Right atrium auricular region (tissue), 2 donors: ENCODE data around the gene CCDC169. TPM values are rescaled to one million over a fixed set of nuclear protein-coding genes. Genes with fewer than 3 reads are reported as not detected.

Experiments
- DNase-seq: peaks from one replicate; pipeline ENCODE4 v3.0.0-alpha.2; 2019; ENCODE audit warnings: low spot score
- H3K27ac ChIP-seq, 2 donors: fragments of 200-600 bp; sonication (generic); 1 replicate in 1 of 2; 2 replicates in 1 of 2; pipeline ENCODE4 v1.5.1; 2016 to 2019
- H3K27me3 ChIP-seq, 2 donors: fragments of 200-600 bp; sonication (generic); one replicate each; pipeline versions ENCODE4 v1.5.1 to v1.6.0; 2017 to 2019
- H3K36me3 ChIP-seq: fragments of 200-600 bp; sonication (generic); one replicate; pipeline ENCODE4 v1.5.1; 2016
- H3K4me1 ChIP-seq, 2 donors: fragments of 200-600 bp; sonication (generic); one replicate each; pipeline versions ENCODE4 v1.5.1 to v1.6.0; 2017 to 2019
- H3K4me3 ChIP-seq, 2 donors: fragments of 200-600 bp; sonication (generic); 1 replicate in 1 of 2; 2 replicates in 1 of 2; pipeline ENCODE4 v1.5.1; 2017 to 2019; ENCODE audit warnings: mild to moderate bottlenecking in 1 of 2, moderate library complexity in 1 of 2
- H3K9me3 ChIP-seq, 2 donors: fragments of 200-600 bp; sonication (generic); one replicate each; pipeline ENCODE4 v1.5.1; 2019
- CTCF ChIP-seq, 2 donors: fragments of 200-600 bp; sonication (generic); IDR thresholded peaks; one replicate each; pipeline ENCODE4 v1.5.1; 2019; ENCODE audit warnings: antibody characterized with exemption in 2 of 2
- total RNA-seq, 2 donors: library from RNA; depleted of rRNA; stranded (reverse); fragments of >200 nt; gene quantifications; one replicate each; pipeline ENCODE4 v1.1.0, GENCODE V29; 2016

Gene CCDC169
- total RNA-seq, 2 donors from 2014 or later: 0.28 to 0.44 TPM

- TF ChIP-seq CTCF (IDR thresholded peaks at IDR 0.05): no peak
- Histone ChIP-seq H3K4me3 (no peak within 1 kb of the TSS), H3K4me1 (no peaks in the 10 kb centered on the region), H3K36me3 (no peaks in the 10 kb centered on the region), H3K27me3 (no peaks in the 10 kb centered on the region), H3K27ac (no peak within 1 kb of the TSS), H3K9me3 (no peaks in the 10 kb centered on the region)
- no peak for DNase-seq
Measured at GRCh38 chr13:36214163-36214921, 83.3 kb downstream of the CCDC169 start, which contains the start of gene SOHLH2. SOHLH2 (minus strand) TSS chr13:36214556; CDS start chr13:36214526, 30 bp downstream.

- no peak for TF ChIP-seq CTCF (IDR thresholded peaks at IDR 0.05)
- Histone ChIP-seq H3K27me3 (no peaks in the 10 kb centered on the region), H3K9me3 (no peaks in the 10 kb centered on the region), H3K4me3 (no peak overlapping the region), H3K36me3 (no peaks in the 10 kb centered on the region), H3K4me1 (no peaks in the 10 kb centered on the region), H3K27ac (no peak overlapping the region)
- DNase-seq: no peak
Measured at GRCh38 chr13:36212789-36213188, 84.8 kb downstream of the CCDC169 start.

- H3K36me3 ChIP-seq: no peaks in the 10 kb centered on the region
- H3K4me3 ChIP-seq: no peak overlapping the region
- no peaks in the 10 kb centered on the region for H3K4me1 ChIP-seq
- no peaks in the 10 kb centered on the region for H3K9me3 ChIP-seq
- H3K27ac ChIP-seq: no peak overlapping the region
- TF ChIP-seq CTCF (IDR thresholded peaks at IDR 0.05): no peak
- H3K27me3 ChIP-seq: no peaks in the 10 kb centered on the region
- DNase-seq: no peak
Measured at GRCh38 chr13:36211567-36211966, 86.0 kb downstream of the CCDC169 start.

- Histone ChIP-seq H3K36me3 (no peaks in the 10 kb centered on the region), H3K9me3 (no peaks in the 10 kb centered on the region), H3K4me3 (no peak overlapping the region), H3K4me1 (no peaks in the 10 kb centered on the region), H3K27me3 (no peaks in the 10 kb centered on the region), H3K27ac (no peak overlapping the region)
- no peak for DNase-seq
- TF ChIP-seq CTCF (IDR thresholded peaks at IDR 0.05): no peak
Measured at GRCh38 chr13:36210738-36211137, 86.9 kb downstream of the CCDC169 start.

- Histone ChIP-seq H3K27ac (no peak overlapping the region), H3K4me3 (no peak overlapping the region), H3K27me3 (no peaks in the 10 kb centered on the region), H3K36me3 (no peaks in the 10 kb centered on the region), H3K9me3 (no peaks in the 10 kb centered on the region), H3K4me1 (no peaks in the 10 kb centered on the region)
- no peak for TF ChIP-seq CTCF (IDR thresholded peaks at IDR 0.05)
- no peak for DNase-seq
Measured at GRCh38 chr13:36207672-36208071, 89.9 kb downstream of the CCDC169 start.
